GM12873 (cell line): ENCODE measurements around the gene UBAP2L.

ENCODE experiments used
- TF ChIP-seq, protein P1 (sequence below): IDR thresholded peaks from 2 replicates; pipeline ENCODE4 v1.5.1; 2012; ENCODE audit warnings: low read depth, mild to moderate bottlenecking, moderate library complexity, low read length, control low read depth; ENCODE audit not compliant: insufficient read depth; ENCODE audit errors: missing control alignments

Gene UBAP2L

GRCh38 chr1:154179946-154180687 lies 40.6 kb upstream of the UBAP2L start:
- TF ChIP-seq, protein P1, sequence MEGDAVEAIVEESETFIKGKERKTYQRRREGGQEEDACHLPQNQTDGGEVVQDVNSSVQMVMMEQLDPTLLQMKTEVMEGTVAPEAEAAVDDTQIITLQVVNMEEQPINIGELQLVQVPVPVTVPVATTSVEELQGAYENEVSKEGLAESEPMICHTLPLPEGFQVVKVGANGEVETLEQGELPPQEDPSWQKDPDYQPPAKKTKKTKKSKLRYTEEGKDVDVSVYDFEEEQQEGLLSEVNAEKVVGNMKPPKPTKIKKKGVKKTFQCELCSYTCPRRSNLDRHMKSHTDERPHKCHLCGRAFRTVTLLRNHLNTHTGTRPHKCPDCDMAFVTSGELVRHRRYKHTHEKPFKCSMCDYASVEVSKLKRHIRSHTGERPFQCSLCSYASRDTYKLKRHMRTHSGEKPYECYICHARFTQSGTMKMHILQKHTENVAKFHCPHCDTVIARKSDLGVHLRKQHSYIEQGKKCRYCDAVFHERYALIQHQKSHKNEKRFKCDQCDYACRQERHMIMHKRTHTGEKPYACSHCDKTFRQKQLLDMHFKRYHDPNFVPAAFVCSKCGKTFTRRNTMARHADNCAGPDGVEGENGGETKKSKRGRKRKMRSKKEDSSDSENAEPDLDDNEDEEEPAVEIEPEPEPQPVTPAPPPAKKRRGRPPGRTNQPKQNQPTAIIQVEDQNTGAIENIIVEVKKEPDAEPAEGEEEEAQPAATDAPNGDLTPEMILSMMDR = no peak

GRCh38 chr1:154181944-154182343 lies 38.8 kb upstream of the UBAP2L start:
- TF ChIP-seq, protein P1 = no peak

- TF ChIP-seq, protein P1 = peak; percentile 11
Observed at GRCh38 chr1:154182344-154183045, 38.3 kb upstream of the UBAP2L start.

GRCh38 chr1:154183046-154183915 lies 37.5 kb upstream of the UBAP2L start:
- TF ChIP-seq, protein P1 = no peak

- TF ChIP-seq, protein P1 = peak; percentile 81
Observed at GRCh38 chr1:154186177-154186576, 34.6 kb upstream of the UBAP2L start.

- TF ChIP-seq, protein P1 = no peak
Observed at GRCh38 chr1:154186852-154187501, 33.8 kb upstream of the UBAP2L start.
